HL-60 (cell line): ENCODE data around the gene CSTB.

Source experiments
- DNase-seq, 2 experiments: peaks; one replicate each; pipeline ENCODE4 v3.0.0-alpha.2; 2010 to 2020; ENCODE audit warnings: low read depth in 1 of 2, low spot score in 1 of 2
- H3K27ac ChIP-seq: fragments of 250-450 bp; sonication (Bioruptor Pico); replicated peaks from 2 replicates; pipeline ENCODE4 v1.5.1; 2020; ENCODE audit warnings: mild to moderate bottlenecking, moderate library complexity
- H3K27me3 ChIP-seq: fragments of 250-450 bp; sonication (Bioruptor Pico); 2 replicates; pipeline ENCODE4 v1.5.1; 2021; ENCODE audit warnings: mild to moderate bottlenecking, moderate library complexity; ENCODE audit not compliant: insufficient read depth, poor library complexity, severe bottlenecking
- H3K4me3 ChIP-seq: replicated peaks from 2 replicates; pipeline ENCODE4 v1.5.1; 2011; ENCODE audit warnings: mild to moderate bottlenecking, control low read depth, low read length; ENCODE audit not compliant: insufficient read depth
- GABPA ChIP-seq: IDR thresholded peaks from 2 replicates; pipeline ENCODE4 v1.6.1; 2012; ENCODE audit warnings: low read depth
- POLR2AphosphoS5 ChIP-seq: IDR thresholded peaks from 2 replicates; pipeline ENCODE4 v1.6.1; 2012; ENCODE audit warnings: low read depth
- REST ChIP-seq: IDR thresholded peaks from 2 replicates; pipeline ENCODE4 v1.6.1; 2012; ENCODE audit warnings: low read depth; ENCODE audit not compliant: insufficient replicate concordance
- SPI1 ChIP-seq: IDR thresholded peaks from 2 replicates; pipeline ENCODE4 v1.6.1; 2012; ENCODE audit warnings: low read depth, mild to moderate bottlenecking, borderline replicate concordance
- TF ChIP-seq, protein P1 (sequence below): IDR thresholded peaks from one replicate; pipeline ENCODE4 v1.5.1; 2011; ENCODE audit warnings: low read length, control low read depth, inconsistent platforms; ENCODE audit not compliant: insufficient read depth

Gene CSTB

DNA sequence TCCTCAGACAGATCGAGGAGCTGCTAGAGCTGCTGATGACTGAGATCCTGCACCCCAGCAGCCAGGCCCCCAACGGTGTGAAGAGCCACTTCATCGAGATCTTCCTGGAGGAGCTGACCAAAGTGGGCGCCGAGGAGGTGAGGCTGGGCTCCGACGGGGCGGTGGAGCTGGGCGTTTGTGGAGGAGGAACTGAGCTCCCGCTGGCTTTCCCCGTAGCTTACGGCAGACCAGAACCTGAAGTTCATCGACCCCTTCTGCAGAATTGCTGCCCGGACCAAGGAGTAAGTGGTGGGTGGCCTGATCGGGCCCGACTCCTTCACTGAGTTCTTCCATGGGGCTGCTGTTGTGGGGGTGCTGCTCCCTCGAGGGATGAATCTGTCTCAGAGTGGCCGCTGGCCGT lies 21.3 kb upstream of the CSTB start:
- TF ChIP-seq, protein P1, sequence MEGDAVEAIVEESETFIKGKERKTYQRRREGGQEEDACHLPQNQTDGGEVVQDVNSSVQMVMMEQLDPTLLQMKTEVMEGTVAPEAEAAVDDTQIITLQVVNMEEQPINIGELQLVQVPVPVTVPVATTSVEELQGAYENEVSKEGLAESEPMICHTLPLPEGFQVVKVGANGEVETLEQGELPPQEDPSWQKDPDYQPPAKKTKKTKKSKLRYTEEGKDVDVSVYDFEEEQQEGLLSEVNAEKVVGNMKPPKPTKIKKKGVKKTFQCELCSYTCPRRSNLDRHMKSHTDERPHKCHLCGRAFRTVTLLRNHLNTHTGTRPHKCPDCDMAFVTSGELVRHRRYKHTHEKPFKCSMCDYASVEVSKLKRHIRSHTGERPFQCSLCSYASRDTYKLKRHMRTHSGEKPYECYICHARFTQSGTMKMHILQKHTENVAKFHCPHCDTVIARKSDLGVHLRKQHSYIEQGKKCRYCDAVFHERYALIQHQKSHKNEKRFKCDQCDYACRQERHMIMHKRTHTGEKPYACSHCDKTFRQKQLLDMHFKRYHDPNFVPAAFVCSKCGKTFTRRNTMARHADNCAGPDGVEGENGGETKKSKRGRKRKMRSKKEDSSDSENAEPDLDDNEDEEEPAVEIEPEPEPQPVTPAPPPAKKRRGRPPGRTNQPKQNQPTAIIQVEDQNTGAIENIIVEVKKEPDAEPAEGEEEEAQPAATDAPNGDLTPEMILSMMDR = no peak
- TF ChIP-seq GABPA (no peak), SPI1 (no peak), REST (no peak), POLR2AphosphoS5 (no peak)
- Histone ChIP-seq H3K27me3 (no peaks in the 10 kb centered on the region), H3K27ac (no peak overlapping the region), H3K4me3 (no peak overlapping the region)
- DNase-seq = no peak

DNA sequence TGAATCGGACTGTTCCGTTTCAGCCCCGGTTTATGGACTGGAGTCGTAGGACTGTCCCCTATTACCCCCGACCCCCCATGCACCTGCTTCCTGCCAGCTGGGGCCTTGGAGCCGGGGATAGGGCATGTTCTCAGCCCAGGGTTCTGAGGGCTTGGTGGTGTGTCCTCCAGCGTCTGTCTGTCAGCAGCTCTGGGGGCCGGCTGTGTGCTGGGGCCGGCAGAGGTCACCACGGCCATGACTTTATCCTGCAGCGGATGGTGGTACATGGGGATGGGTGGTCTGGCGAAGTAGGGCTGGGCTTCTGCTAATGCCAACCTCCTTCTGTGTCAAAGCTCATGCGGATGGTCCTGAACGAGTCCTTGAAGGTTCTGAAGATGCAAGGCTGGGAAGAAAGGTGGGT lies 18.7 kb upstream of the CSTB start:
- Histone ChIP-seq H3K4me3 (no peak overlapping the region), H3K27ac (no peak overlapping the region), H3K27me3 (no peaks in the 10 kb centered on the region)
- no peak for DNase-seq
- TF ChIP-seq, protein P1 = no peak
- TF ChIP-seq REST (no peak), SPI1 (no peak), POLR2AphosphoS5 (no peak)

- Histone ChIP-seq H3K27ac (no peak overlapping the region), H3K27me3 (no peaks in the 10 kb centered on the region), H3K4me3 (no peak overlapping the region)
- TF ChIP-seq GABPA (no peak), REST (no peak), SPI1 (no peak), POLR2AphosphoS5 (no peak)
- TF ChIP-seq, protein P1 = no peak
- no peak for DNase-seq
Measured at GRCh38 chr21:43794311-43794710, 18.2 kb upstream of the CSTB start.
